Colonic mucosa (tissue), 4 donors: ENCODE measurements around the gene APRT. TPM values are rescaled to one million over a fixed set of nuclear protein-coding genes. Genes with fewer than 3 reads are reported as not detected.

Experiments
- DNase-seq: peaks from one replicate; pipeline ENCODE4 v3.0.0-alpha.2; 2020
- H3K27ac ChIP-seq: fragments of 200-600 bp; one replicate; pipeline ENCODE4 v1.8.0; 2021
- H3K27me3 ChIP-seq: fragments of 200-600 bp; one replicate; pipeline ENCODE4 v1.8.0; 2021
- H3K36me3 ChIP-seq: fragments of 200-600 bp; one replicate; pipeline ENCODE4 v1.8.0; 2021
- H3K4me1 ChIP-seq: fragments of 200-600 bp; one replicate; pipeline ENCODE4 v1.8.0; 2021; ENCODE audit warnings: mild to moderate bottlenecking
- H3K4me3 ChIP-seq: fragments of 200-600 bp; one replicate; pipeline ENCODE4 v1.8.0; 2021
- H3K9ac ChIP-seq, 2 donors: one replicate each; pipeline ENCODE4 v1.7.0; 2013; ENCODE audit warnings: control low read depth in 2 of 2, low read depth in 2 of 2, low read length in 2 of 2
- H3K9me3 ChIP-seq: fragments of 200-600 bp; one replicate; pipeline ENCODE4 v1.8.0; 2021
- CTCF ChIP-seq: fragments of 200-600 bp; IDR thresholded peaks from one replicate; pipeline ENCODE4 v1.8.0; 2022; ENCODE audit warnings: antibody characterized with exemption, mild to moderate bottlenecking
- intact Hi-C: fragments of 100-400 bp; cut with DNase I; formaldehyde crosslinking; loops from one replicate; pipeline ENCODE4 v1.14.1; 2022
- total RNA-seq, 2 donors: library from RNA; stranded (reverse); fragmentation: NEBNext Ultra II Directional in 1 of 2; extraction: Animal tissue kit (Norgen Biotek cat#: 25700) in 1 of 2; gene quantifications; one replicate each; pipeline ENCODE4 v1.2.1, GENCODE V29; 2021
- donor health status: healthy.
- donor health status: DM: no; HTN: no; CAD: no.
- donor health status: DM: no; HTN: no; CAD: no.

The APRT gene
- total RNA-seq, 2 donors from 2014 or later: 103 to 273 TPM

GRCh38 chr16:88805340-88805715 is 6.4 kb downstream of the APRT start:
- intact Hi-C loops: no loop called here
- no peaks in the 10 kb centered on the region for H3K27me3 ChIP-seq
- no peaks in the 10 kb centered on the region for H3K36me3 ChIP-seq
- no peak overlapping the region for H3K9ac ChIP-seq
- no peak overlapping the region for H3K27ac ChIP-seq
- no peak for TF ChIP-seq CTCF
- no peak for DNase-seq
- no peak overlapping the region for H3K4me3 ChIP-seq
- peaks cover 14% of the 10 kb centered on the region for H3K4me1 ChIP-seq
- no peaks in the 10 kb centered on the region for H3K9me3 ChIP-seq

GRCh38 chr16:88804552-88805339 is 7.0 kb downstream of the APRT start:
- Histone ChIP-seq H3K4me1 (peaks cover 9% of the 10 kb centered on the region), H3K27ac (no peak overlapping the region), H3K9me3 (no peaks in the 10 kb centered on the region), H3K27me3 (no peaks in the 10 kb centered on the region), H3K4me3 (peak overlapping the region; percentile 59), H3K9ac (peak overlapping the region in 1 of 2 donors; percentile 34), H3K36me3 (no peaks in the 10 kb centered on the region)
- TF ChIP-seq CTCF: no peak
- peak; percentile 69 for DNase-seq
- intact Hi-C loops: no loop called here

- DNase-seq: no peak
These were observed 7.6 kb downstream of the APRT start for GRCh38 chr16:88804173-88804551.

GRCh38 chr16:88803264-88803987 is 8.3 kb downstream of the APRT start, which contains the start of gene CDT1:
CDT1 (plus strand) TSS chr16:88803789; CDS start chr16:88803832, 43 bp downstream.
- Histone ChIP-seq H3K4me1 (peaks cover 9% of the 10 kb centered on the region), H3K9me3 (no peaks in the 10 kb centered on the region), H3K4me3 (peak within 1 kb of the TSS; percentile 59), H3K9ac (peak within 1 kb of the TSS; percentile 46 to 55), H3K27me3 (no peaks in the 10 kb centered on the region), H3K36me3 (no peaks in the 10 kb centered on the region), H3K27ac (peak within 1 kb of the TSS; percentile 69)
- peak; percentile 83 for DNase-seq
- TF ChIP-seq CTCF: no peak
- intact Hi-C loops: no loop called here

More at GRCh38 chr16:88804173-88804551, 7.6 kb downstream of the APRT start:
- peak overlapping the region in 1 of 2 donors; percentile 34 for H3K9ac ChIP-seq
- H3K4me3 ChIP-seq: peak overlapping the region; percentile 59
- H3K4me1 ChIP-seq: peaks cover 9% of the 10 kb centered on the region
- no peak for TF ChIP-seq CTCF
- H3K27me3 ChIP-seq: no peaks in the 10 kb centered on the region
- H3K36me3 ChIP-seq: no peaks in the 10 kb centered on the region
- no peak overlapping the region for H3K27ac ChIP-seq
- intact Hi-C loops: no loop called here
- H3K9me3 ChIP-seq: no peaks in the 10 kb centered on the region

GRCh38 chr16:88800277-88800592 is 11.5 kb downstream of the APRT start:
- no peak for DNase-seq
- Histone ChIP-seq H3K9me3 (no peaks in the 10 kb centered on the region), H3K4me3 (no peak overlapping the region), H3K27ac (no peak overlapping the region), H3K9ac (no peak overlapping the region), H3K4me1 (peaks cover 9% of the 10 kb centered on the region), H3K36me3 (no peaks in the 10 kb centered on the region), H3K27me3 (no peaks in the 10 kb centered on the region)
- intact Hi-C loops: no loop called here
- no peak for TF ChIP-seq CTCF
